Fibroblast of peridontal ligament (primary cell): ENCODE results near the gene RPS15.
"Not testable (repeated sequence)": the region's sequence is repeated elsewhere in the genome, so short reads cannot be mapped to it uniquely, and the experiment has no call there.

ENCODE experiments used
- DNase-seq: peaks from one replicate; pipeline ENCODE4 v3.0.0-alpha.2; 2010; ENCODE audit errors: extremely low read depth

RPS15 gene

DNA sequence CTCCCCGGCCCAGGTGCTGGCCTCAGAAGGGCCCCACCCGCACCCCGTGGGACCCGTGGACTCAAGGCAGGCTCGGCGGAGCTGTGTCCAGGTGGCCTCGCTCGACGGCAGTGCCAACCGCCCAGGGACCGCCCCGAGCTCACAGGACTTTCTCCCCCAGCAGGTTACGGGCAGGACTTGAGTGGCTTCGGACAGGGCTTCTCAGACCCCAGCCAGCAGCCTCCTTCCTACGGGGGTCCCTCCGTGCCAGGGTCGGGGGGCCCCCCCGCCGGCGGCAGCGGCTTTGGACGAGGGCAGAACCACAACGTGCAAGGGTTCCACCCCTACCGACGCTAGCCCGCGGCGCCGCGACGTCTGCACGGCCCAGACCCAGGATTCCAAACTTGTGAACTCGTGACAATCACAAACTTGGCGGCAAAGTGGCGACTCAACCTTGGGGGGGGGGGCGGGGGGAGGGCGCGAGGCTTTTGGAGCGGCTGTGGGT is 3.6 kb upstream of the RPS15 start:
- DNase-seq, result no peak

DNA sequence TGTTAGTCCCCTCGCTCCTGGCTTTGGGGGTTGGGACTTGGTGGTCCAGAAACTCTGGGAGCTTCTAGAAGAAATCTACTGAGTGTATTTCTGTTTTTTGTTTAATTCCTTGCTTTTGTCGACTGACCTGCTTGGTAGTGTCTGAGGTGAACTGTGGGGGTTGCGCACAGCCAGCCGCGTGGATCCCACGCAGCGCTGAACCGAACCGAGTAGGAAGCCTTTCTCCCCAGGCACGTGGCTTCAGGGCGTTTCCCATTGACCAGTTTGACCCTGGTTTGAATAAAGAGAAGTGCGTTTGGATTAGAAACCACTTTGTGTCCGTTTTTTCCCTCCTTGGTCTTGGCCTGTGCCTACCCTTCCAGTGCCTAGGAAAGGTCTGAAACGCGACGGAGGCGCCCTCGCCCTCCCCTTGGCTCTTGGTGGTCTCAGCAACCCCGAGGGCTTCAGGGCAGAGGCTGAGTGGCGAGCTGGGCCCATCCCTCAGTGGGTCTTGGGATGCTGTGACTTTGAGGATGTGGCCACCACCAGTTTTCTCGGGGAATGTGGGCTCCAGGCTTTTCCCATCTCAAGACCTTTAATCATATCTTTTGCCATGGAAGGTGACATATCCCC is 2.7 kb upstream of the RPS15 start:
- DNase-seq, result no peak

DNA sequence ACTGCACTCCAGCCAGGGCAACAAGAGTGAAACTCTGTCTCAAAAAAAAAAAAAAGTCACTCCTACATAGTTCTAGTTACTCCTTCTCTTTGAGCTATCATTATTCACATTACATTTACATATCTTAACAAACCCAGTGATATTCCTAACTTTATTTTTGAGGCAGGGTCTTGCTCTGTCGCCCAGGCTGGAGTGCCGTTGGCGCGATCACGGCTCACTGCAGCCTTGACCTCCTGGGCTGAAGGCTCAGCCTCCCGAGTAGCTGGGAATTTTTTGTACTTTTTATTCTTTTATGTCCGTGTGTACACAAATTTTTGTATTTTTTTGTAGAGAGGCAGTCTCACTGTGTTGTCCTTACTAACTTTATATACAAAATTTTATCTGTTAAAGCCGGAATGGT is 587 bp upstream of the RPS15 start:
- DNase-seq, result no peak

DNA sequence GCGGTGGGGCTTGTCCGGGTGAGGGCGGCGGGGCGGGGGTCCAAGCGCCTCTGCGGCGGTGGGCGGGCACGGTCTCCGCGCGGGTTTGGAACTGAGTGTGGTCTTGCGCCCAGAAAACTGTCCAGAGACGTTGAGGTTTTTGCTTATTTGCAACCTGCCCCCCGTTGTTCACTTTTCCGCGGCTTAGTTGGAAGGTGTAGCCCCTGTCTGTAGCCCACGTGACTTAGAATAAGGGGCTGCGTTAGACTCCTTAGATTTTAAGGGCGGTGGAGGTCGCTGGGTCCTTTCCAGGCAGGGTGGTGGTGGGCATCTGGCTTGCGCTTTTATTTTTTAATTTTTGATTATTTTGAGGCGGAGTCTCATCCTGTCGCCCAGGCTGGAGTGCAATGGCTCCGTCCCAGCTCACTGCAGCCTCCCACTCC is 748 bp downstream of the RPS15 start:
- no peak for DNase-seq

DNA sequence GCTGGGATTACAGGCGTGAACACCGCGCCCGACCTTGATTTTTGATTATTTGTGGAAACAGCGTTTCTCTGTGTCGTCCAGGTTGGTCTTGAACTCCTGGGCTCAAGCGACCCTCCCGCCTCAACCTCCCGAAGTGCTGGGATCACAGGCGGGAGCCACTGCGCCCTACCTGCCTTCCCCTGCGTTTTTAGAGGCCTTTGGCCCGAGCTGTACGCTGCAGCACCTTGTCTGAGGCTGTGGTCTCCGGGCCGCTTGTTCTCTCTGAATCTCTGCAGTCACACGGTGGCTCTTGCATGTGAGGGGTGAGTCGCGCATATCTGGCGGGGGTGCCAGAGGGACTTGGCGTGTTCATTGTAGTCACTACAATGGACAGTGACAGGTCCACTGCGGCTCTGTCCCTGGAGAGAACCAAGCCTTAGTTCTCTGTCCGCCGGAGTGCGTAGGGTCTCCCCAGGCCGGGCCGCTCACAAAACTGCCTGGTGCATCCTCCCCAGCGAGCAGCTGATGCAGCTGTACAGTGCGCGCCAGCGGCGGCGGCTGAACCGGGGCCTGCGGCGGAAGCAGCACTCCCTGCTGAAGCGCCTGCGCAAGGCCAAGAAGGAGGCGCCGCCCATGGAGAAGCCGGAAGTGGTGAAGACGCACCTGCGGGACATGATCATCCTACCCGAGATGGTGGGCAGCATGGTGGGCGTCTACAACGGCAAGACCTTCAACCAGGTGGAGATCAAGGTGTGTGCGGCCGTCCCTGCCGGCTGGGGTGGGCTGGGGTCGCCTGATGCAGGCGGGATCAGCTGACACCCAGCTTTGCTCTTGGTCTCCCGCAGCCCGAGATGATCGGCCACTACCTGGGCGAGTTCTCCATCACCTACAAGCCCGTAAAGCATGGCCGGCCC is 1.6 kb downstream of the RPS15 start:
- DNase-seq, result not testable (repeated sequence)

DNA sequence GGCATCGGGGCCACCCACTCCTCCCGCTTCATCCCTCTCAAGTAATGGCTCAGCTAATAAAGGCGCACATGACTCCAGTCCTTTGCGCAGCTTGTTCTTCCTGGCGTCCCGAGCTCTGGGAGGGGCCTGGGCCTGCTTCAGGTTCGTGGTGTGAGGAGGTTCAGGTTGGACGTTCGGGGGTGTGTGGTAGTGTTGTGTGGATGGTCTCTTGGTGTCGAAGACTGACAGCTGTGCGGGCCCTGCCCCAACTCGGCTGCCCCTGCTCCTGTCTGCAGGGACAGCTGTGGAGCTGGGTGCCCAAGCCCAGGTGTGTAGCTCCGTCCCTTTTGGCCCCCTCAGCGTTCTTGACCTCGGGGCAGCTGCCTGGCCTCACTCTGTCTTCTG is 2.2 kb downstream of the RPS15 start:
- no peak for DNase-seq

DNA sequence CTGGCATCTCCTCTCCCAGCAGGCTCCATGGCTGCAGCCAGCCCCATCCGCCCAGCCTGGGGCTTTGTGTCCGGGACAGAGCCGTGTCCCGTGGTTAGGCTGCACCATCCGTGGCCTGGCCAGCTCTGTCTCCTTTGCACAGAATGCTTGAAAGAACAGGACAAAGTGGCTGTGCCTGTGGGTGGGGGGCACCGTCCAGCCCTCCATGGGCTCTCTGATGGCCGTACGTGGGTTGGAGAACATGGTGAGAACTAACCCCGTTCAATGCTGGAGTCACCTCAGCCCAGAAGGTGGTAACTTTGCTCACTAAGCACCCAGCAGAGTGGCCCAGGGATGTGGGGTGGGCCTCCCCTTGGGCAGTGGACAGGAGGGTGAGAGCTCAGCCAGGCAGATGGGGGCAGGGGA is 2.8 kb downstream of the RPS15 start:
- DNase-seq, result no peak

DNA sequence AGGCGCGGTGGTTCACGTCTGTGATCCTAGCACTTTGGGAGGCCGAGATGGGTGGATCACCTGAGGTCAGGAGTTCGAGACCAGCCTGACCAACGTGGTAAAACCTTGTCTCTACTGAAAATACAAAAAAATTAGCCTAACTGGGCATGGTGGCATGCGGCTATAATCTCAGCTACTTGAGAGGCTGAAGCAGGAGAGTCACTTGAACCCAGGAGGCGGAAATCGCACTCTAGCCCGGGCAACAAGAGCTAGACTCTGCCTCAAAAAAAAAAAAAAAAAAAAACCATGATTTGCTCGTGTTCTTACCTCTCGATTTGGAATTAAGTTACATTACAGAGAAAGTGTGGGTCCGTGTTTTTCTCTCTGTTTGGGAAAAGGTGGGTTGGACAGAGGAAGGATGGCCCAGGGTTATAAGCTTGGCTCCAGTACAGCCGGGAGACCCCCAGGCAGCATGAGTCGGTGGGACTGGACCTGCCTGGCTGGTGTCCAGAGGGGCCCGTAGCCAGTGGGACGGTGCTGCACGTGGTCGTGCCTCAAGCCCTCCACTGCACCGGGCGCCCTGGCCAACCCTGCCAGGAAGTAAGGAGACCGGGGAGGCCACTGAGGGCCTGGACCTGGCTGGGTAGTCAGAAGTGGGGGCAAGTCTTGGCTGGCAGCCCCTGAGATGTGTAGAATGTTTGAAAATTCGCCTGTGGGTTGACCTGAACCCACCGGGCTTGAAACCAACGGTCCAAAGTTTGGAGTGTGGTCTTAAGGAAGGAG is 3.7 kb downstream of the RPS15 start:
- no peak for DNase-seq

DNA sequence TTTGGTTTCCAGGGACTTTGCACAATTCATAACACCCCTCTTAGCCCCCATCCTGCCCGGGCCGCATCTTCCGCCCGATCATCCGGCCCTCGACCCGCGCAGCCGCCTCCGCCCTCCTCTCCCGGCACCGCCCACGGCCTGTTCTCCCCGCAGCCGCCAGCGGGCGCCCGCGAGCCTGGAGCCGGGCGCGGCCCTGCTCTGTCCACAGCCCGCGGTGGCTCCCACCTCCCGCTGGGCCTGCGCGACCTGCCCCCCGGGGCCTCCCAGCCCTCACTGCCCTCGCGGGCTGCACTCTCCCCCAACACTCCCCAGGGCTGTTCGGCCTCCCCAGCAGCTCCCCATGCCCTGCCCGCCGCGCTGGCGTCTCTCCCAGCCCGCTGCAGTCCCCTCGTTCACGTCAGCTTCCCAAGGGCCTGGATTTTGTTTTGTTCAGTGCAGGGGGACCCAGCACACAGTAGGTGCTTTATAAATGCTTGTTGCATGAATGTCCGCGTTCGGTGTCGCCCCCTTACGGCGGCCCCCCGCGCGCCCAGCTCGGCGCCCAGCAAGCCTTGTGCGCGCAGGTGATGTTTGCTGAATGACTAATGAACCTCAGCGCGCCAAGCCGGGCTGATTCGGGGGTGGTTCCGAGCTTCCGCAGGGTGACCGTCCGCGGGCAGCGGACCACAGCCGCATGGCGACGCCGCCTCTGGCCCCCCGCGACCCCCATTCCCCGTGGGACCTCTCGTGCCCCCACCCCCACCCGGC is 7.2 kb downstream of the RPS15 start:
- DNase-seq, result peak; percentile 18

DNA sequence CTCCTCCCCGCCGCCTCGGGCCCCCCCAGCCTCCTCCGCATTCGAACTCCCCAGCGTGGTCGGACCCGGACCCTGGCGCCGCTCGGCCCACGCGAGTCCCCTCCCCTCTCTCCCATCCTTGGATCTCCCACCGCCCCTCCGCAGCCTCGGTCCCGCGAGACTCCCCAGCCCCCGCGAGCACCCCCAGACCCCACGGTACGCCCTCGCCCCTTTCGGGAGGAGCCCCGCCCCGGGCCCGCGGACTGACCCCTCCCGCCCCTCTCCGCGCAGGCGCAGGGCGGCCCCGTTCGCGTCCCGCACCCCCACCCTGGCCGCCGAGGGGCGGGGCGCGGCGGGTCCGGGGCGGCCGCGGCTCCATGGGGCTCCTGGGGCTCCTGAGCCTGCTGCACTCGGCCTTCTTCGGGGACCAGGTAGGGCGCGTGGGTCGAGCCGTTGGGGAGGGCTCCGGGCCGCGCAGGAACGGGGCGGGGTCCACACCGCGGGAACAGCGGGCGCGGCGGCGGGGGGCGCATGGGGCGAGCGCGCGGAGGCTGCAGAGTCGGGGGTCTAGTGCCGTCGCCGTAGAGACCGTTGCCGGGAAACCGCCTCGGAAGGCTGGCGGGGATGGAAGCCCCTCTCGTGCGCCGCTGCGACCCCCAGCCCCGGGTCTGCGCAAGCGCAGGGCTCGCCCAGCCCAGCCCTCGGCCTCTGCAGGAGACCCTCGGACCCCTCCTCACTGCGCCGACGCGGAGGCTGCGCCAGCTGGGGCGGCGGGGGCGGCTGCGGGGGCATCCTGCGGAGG is 7.9 kb downstream of the RPS15 start:
- DNase-seq, result no peak

DNA sequence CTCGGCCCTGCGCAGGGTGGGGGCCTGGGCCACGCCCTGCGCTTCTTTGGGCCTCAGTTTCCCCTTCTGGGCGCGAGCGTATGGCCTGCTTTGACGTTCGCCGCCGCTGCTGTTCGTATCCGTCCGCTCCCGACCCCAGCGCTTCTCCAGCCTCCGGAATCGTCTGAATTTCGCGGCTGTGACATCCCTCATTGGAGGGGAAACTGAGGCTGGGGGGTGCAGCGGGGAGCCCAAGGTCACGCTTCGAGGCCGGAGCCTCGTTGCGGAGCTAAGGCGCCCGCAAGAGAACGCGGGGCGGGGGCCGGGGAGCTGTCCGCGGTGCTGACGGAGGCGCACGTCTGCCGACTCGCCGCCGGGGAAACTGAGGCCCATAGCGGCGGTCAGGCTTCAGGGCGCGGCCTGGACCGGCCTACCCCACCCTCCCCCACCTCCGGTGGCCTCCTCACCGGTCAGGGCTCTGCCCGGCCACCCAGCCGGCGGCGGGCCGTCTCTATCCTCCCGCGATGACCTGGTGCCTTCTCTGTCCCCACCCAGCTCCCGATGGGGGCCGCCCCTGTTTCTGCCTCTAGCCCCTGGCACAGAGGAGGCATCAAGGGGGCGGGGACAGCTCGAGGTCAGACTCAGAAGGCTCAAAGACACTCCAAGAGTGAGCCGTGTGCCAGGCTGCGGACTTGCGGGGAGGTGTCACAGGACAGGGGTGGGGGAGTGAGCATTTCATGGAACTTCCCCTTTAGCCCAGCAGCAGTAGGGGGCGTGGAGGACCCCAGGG is 8.7 kb downstream of the RPS15 start:
- DNase-seq, result no peak

DNA sequence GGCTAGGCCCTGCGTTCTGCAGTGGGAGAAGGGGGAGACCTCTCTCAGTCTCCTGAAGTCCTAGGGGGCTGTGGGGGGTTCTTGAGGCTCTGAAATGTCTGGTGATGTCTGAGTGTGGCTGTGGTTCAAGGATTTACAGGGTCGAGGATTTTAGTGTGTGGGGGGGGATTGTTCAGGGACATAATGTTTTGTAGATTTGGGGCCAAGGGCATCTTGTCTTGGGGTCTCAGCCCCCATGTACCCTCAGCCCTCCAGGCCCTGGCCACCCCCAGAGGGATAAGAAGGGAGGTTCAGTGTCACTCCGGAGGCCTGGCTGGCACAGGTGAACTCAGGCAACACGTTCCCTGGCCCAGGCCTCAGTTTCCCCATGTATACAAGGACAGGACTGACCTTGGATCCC is 9.3 kb downstream of the RPS15 start:
- no peak for DNase-seq

DNA sequence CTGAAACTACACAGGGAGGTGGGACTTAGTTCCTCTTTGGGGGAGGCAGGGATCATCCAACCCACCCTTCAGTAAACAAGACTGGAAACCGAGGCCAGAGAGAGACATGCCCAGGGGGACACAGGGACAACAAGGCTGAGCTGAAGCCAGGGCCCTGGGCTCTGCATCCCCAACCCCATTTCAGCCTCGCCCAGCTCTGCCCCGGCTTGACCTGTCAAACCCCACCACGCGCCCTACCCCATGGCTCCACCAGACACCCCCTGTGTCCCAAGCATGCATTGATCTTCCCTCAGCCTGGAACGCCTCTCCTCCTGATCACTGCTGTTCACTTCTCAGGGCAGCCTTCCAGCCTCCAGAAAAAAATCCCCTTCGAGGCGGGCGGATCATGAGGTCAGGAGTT is 9.7 kb downstream of the RPS15 start:
- DNase-seq, result no peak

DNA sequence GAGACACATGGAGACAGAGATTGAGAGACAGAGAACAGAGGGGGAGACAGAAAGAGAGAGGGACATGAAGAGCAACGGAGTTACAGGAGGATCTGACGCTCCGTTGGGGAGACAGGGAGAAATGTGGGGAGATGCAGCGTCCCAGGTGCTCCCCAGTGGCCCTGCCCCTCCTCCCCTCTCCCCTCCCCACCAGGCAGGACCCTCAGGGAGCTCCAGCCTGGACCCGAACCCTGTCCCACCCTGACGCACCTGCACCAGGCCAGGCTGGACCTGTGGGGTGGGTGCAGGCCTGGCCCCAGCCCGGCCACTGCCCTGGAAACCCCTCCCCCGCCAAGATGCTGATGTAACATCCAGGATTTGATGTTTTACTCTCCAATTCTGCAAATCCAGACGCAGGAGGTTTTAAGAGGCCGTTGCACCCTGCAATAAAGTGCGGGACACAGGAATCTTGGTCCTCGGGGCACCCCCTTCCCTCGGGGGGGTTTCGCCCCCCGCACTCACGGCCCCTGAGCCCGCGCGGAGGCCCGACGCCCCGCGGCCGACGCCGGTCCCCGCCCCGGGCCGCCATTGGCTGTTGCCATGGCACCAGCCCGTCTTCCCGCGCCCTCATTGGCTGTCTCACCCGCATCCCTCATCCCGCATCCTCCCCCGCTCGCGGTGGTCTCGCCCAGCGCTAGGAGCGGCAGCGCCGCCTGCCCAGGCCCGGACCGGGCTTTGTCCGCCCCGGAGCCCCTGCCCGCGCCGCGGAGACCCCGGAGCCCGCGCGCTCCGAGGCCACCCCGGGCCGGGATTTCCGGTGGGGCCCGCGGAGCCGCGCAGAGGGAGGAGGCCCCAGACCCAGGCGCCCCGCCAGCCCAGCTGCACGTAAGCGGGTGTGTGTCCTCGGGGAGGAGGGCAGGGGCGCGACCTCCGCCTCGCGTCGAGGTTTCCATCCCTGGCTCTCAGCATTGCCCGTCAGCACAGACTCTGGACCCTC is 11.6 kb downstream of the RPS15 start, which contains the start of gene APC2:
Gene APC2 (plus strand): TSS at position 655 of the 976 bp plus-strand sequence. CDS start 2,881 bp downstream, outside the sequence.
- no peak for DNase-seq

DNA sequence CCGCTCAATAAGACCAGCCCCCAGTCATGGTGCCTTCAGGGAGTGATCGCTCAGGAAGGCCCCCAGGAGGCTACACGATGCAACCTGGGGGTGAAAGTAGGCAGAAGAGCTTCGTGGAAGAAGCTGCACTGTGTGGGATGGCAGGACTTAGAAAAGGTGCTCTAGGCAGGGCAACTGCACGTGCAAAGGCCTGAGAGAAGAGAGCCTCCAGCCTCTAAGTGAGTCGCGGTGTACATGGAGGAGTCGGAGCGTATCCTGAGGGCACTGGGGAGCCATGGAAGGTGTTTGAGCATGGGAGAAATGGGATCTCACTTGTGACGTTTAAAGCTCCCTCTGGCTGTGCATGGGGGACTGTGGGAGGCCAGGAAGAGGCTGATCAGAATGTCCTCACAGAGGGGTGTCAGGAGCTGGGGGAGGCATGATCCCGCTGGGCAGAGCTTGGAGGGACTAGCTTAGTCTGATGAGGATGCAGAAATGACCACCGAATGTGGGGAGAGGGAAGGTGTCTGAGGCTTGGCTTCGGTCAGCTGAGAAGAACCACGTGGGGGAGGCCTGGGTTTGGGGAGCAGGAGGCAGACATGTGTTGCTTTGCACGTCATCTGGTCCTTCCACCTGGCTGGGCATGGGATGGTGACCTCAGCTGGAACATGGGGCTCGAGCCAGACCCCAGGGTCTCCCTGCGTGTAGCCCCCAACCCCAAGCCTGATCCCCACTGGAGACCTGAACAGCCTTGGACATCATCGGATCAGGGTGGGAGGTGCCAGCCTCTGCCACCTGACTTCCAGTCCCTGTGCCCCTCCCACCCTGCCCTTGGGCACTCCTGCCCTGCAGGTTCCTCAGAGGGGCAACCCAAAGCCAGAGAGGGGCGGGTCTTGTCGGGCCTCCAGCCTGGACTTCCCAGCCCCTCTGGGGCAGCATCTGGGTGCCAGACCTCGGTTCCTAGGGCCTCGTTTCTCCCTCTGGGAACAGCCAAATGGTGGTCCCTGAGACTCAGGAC is 12.8 kb downstream of the RPS15 start:
- no peak for DNase-seq

DNA sequence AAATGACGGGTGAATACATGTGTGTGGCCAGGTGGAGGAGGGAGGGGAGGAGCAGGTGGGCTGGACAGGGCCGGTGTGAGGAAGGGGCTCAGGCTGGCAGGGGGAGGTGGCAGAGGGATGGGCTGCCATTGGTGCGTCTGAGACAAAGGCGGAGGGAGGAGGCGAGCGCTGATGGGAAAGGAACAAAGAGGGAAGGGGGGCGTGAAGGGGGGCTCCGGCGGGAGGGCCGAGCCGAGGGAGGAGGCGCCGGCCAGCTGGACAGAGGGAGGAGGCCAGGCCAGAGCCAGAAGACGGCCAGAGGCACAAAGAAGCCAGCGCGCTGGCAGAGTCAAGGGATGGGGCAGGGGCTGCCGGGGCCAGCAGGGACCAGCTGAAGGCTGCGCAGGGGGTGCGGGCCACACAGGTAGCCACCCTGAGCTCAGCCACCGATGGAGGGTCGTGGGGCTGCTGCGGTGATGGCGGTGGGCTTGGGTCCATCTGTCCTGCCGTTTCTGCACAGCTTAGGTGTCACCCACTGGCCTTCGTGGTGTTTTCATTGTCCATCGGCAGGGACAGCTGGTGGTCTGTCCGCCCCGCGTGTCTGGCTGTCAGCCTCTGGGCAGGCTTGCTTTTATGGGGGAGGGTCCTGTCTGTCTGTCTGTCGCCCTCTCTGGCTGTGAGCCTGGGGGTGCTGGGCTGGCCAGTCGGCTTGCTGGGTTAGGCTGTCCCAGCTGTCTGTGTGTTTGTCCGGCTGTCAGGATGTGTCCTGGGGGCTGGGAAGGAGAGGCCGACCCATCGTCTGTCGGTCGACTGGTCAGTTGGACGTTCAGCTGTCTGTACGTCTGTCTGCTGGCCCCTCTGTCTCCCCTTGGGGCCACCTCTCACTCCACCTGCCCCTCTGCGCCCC is 14.0 kb downstream of the RPS15 start:
- no peak for DNase-seq
